Measurements from ENCODE around the gene PPP2R5D.

PPP2R5D gene

GRCh38 chr6:43053545-43054205, 69.3 kb downstream of the PPP2R5D start, which contains the start of gene CUL7:
Gene CUL7 (minus strand): TSS chr6:43053851. CDS start chr6:43052788, 1,063 bp downstream.
- in situ Hi-C loops (cut with HindIII; ENCODE audit: low sequenced_read_pairs): no loop called here

GRCh38 chr6:43054206-43054943, 70.0 kb downstream of the PPP2R5D start:
- in situ Hi-C loops (cut with HindIII; ENCODE audit: low sequenced_read_pairs): no loop called here

- in situ Hi-C loops (cut with HindIII; ENCODE audit: low sequenced_read_pairs): no loop called here
These were observed 71.6 kb downstream of the PPP2R5D start for GRCh38 chr6:43055966-43056365.

GRCh38 chr6:43058531-43058930, 74.2 kb downstream of the PPP2R5D start:
- in situ Hi-C loops (cut with HindIII; ENCODE audit: low sequenced_read_pairs): no loop called here

GRCh38 chr6:43059168-43060033, 75.0 kb downstream of the PPP2R5D start, which contains the start of the genes KLC4 and MRPL2:
Gene KLC4 (plus strand): TSS chr6:43059631. CDS start chr6:43061336, 1,705 bp downstream.
Gene MRPL2 (minus strand): TSS chr6:43059434. CDS start chr6:43059381, 53 bp downstream.
- in situ Hi-C loops (cut with HindIII; ENCODE audit: low sequenced_read_pairs): no loop called here

- in situ Hi-C loops (cut with HindIII; ENCODE audit: low sequenced_read_pairs): no loop called here
These were observed 75.8 kb downstream of the PPP2R5D start for GRCh38 chr6:43060034-43060754.

- in situ Hi-C loops (cut with HindIII; ENCODE audit: low sequenced_read_pairs): no loop called here
These were observed 76.6 kb downstream of the PPP2R5D start for GRCh38 chr6:43060755-43061633.

- in situ Hi-C loops (cut with HindIII; ENCODE audit: low sequenced_read_pairs): no loop called here
These were observed 77.5 kb downstream of the PPP2R5D start for GRCh38 chr6:43061861-43062260.
